Fibroblast of lung (primary cell): Measurements from ENCODE around the gene BCL2L11.

ENCODE experiments used
- CTCF ChIP-seq, 2 donors: IDR thresholded peaks in 1 of 2; conservative IDR thresholded peaks in 1 of 2; 1 replicate in 1 of 2; 2 replicates in 1 of 2; pipeline ENCODE4 v1.5.1; 2011 to 2012; ENCODE audit warnings: low read length in 2 of 2, control low read depth in 1 of 2, inconsistent platforms in 1 of 2, low read depth in 1 of 2, mild to moderate bottlenecking in 1 of 2
- EZH2 ChIP-seq: IDR thresholded peaks from 2 replicates; pipeline ENCODE4 v1.5.1; 2012; ENCODE audit warnings: low read length, control low read depth, mild to moderate bottlenecking; ENCODE audit errors: missing control alignments

DNA sequence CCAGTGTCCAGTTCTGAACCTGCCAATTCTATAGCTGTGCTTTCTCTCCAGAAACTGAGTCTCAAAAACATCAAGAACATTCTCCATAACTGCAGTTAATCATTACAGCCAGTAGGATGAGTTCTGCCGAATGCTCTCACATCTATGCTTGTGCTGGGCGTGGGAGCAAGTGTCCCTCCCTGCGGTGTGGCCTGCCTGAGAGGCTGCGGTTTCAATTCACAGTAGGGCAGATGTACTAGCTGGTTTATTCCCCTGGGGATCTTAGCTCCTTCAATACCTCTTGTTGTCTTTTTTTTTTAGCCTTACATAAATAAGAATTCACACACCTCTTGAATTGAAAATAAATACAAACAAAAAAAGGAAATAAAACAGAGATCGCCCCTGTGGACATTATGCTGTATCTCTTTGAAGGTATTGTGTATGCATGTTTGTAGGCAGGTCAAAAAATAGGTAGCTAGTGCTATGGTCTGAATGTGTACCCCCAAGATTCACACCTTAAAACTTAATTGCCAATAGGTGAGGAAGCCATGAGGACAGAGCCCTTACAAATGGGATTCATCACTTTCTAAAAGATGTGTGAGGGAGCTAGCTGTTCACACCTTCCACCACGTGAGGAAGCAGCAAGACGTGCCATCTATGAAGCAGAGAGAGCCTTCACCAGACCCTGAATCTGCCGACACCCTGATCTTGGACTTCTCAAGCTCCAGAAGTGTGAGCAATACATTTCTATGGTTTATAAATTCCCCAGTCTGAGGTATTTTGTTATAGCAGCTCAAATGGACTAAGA, 74.3 kb downstream of the BCL2L11 start:
- TF ChIP-seq CTCF (conservative IDR thresholded peaks at IDR 0.05 in 1 of 2, IDR thresholded peaks at IDR 0.05 in 1 of 2; ENCODE audit: low read depth in 1 of 2, low read length in 2 of 2) (no peak), EZH2 (no peak)
